ENCODE results near the gene DONSON.

GRCh38 chr21:33550772-33551660, 37.5 kb downstream of the DONSON start:
- TF ChIP-seq CTCF (IDR thresholded peaks at IDR 0.05) (no peak), POLR2A (IDR thresholded peaks at IDR 0.05) (no peak)

All from prostate gland (tissue), 2 donors.